Measurements from ENCODE around the gene SLC35F3.
"Not testable (repeated sequence)": the region's sequence is repeated elsewhere in the genome, so short reads cannot be mapped to it uniquely, and the experiment has no call there.

SLC35F3 gene

DNA sequence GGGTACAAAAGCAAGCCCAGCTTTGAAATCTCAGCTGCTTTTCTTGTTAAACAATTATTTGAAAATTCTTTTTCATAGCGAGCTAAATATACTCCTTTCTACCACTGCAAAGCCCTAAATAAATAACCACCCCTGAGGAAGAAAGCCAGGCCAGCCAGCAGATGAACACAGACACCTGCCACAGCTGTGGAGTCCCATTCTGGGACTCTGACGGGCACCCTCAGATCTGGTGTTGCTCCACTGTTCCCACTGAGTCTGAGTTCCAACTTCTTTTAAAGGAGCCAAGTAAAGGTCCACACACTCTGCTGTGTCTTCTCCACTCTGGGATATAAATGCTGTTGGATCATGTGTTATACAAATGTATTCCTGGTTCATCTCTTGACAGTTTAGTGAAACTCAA, 391.1 kb downstream of the SLC35F3 start:
- peaks cover 0 to 21% of the 10 kb centered on the region in 2 donors for H3K27me3 ChIP-seq
- DNase-seq = no peak
- peaks cover 0 to 5% (median 0%) of the 10 kb centered on the region in 3 donors for H3K9me3 ChIP-seq
- H3K27ac ChIP-seq = no peak overlapping the region
- H3K4me3 ChIP-seq = no peak overlapping the region
- TF ChIP-seq, protein P1, sequence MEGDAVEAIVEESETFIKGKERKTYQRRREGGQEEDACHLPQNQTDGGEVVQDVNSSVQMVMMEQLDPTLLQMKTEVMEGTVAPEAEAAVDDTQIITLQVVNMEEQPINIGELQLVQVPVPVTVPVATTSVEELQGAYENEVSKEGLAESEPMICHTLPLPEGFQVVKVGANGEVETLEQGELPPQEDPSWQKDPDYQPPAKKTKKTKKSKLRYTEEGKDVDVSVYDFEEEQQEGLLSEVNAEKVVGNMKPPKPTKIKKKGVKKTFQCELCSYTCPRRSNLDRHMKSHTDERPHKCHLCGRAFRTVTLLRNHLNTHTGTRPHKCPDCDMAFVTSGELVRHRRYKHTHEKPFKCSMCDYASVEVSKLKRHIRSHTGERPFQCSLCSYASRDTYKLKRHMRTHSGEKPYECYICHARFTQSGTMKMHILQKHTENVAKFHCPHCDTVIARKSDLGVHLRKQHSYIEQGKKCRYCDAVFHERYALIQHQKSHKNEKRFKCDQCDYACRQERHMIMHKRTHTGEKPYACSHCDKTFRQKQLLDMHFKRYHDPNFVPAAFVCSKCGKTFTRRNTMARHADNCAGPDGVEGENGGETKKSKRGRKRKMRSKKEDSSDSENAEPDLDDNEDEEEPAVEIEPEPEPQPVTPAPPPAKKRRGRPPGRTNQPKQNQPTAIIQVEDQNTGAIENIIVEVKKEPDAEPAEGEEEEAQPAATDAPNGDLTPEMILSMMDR (IDR thresholded peaks at IDR 0.05) = no peak
- intact Hi-C loops (cut with DNase I; ENCODE audit: low total_unique reads) = no loop called here
- no peaks in the 10 kb centered on the region for H3K36me3 ChIP-seq
- no peaks in the 10 kb centered on the region for H3K4me1 ChIP-seq

DNA sequence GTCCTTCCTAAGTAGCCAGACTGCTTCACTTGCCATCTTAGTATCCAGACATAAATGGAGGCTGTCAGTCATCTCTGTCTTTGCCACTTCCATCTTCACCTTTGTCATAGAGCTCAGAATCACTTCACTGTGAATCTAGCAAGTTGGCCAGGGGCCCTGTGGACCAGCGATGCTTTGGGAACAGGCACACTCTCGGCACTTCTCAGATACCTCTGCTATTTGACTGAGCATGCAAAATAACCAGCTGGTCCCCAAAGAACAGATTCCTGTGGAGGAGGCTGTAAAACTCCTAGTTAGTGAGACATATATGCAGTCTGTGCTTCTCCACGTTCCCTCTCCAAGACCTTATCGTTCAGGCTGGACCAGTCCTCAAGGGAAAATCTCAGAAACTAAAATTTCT, 392.0 kb downstream of the SLC35F3 start:
- no peak overlapping the region for H3K27ac ChIP-seq
- no peak for DNase-seq
- no peaks in the 10 kb centered on the region for H3K36me3 ChIP-seq
- H3K4me1 ChIP-seq = no peaks in the 10 kb centered on the region
- peaks cover 0 to under 1% (median 0%) of the 10 kb centered on the region in 3 donors for H3K9me3 ChIP-seq
- intact Hi-C loops (cut with DNase I; ENCODE audit: low total_unique reads) = no loop called here
- peaks cover 0 to 21% of the 10 kb centered on the region in 2 donors for H3K27me3 ChIP-seq
- TF ChIP-seq, protein P1 (IDR thresholded peaks at IDR 0.05) = no peak
- no peak overlapping the region for H3K4me3 ChIP-seq

DNA sequence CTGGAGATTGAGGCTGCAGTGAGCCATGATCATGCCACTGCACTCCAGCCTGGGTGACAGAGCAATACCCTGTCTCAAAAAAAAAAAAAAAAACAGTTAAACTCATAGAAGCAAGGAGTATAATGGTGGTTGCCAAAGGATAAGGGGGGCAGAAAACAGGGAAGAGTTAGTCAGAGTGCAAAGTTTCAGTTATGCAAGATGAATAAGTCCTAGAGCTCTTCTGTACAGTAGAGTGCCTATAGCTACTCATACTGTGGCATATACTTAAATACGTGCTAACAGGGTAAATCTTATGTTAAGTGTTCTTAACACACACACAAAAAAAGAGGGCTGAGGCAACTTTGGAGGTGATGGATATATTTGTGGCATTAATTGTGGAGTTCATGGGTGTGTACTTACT, 393.2 kb downstream of the SLC35F3 start:
- Histone ChIP-seq H3K4me1 (no peaks in the 10 kb centered on the region), H3K27ac (no peak overlapping the region), H3K9me3 (no peaks in the 10 kb centered on the region), H3K36me3 (no peaks in the 10 kb centered on the region), H3K27me3 (peaks cover 0 to 13% of the 10 kb centered on the region in 2 donors), H3K4me3 (no peak overlapping the region)
- DNase-seq = no peak
- TF ChIP-seq, protein P1 (IDR thresholded peaks at IDR 0.05) = no peak
- intact Hi-C loops (cut with DNase I; ENCODE audit: low total_unique reads) = no loop called here

DNA sequence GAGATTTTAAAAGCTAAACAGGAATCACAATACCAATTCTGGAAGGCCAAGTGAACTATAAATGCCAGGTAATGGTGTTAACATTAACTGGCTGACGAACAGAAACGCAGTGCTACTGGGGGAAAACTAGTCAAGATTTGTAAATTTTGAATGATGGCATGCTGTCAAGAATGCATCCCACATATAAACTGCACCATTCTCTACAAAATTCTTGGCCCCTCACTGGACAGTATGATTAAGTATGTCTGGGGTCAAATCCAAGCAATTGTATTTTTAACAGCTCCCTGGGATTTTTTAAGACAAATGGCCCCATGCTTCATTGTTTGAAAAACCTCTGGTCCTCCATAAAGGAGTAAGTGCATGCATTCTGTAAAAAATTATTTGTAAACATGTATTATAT, 395.6 kb downstream of the SLC35F3 start:
- H3K36me3 ChIP-seq = no peaks in the 10 kb centered on the region
- H3K9me3 ChIP-seq = no peaks in the 10 kb centered on the region
- H3K27me3 ChIP-seq = peaks cover 0 to 10% of the 10 kb centered on the region in 2 donors
- no peak overlapping the region for H3K4me3 ChIP-seq
- H3K4me1 ChIP-seq = no peaks in the 10 kb centered on the region
- no peak for DNase-seq
- TF ChIP-seq, protein P1 (IDR thresholded peaks at IDR 0.05) = no peak
- intact Hi-C loops (cut with DNase I; ENCODE audit: low total_unique reads) = no loop called here
- no peak overlapping the region for H3K27ac ChIP-seq

DNA sequence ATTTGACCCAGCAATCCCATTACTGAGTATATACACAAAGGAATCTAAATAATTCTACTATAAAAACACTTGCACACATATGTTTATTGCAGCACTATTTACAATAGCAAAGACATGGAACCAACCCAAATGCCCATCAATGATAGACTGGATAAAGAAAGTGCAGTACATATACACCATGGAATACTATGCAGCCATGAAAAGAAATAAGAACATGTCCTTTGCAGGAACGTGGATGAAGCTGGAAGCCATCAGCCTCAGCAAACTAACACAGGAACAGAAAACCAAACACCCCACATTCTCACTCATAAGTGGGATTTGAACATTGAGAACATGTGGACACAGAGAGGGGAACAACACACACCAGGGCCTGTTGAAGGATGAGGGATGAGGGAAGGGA, 397.2 kb downstream of the SLC35F3 start:
- H3K36me3 ChIP-seq; H3K4me1 ChIP-seq; H3K9me3 ChIP-seq; H3K27ac ChIP-seq; H3K27me3 ChIP-seq; DNase-seq; intact Hi-C loops (cut with DNase I; ENCODE audit: low total_unique reads); H3K4me3 ChIP-seq: not testable (repeated sequence)

DNA sequence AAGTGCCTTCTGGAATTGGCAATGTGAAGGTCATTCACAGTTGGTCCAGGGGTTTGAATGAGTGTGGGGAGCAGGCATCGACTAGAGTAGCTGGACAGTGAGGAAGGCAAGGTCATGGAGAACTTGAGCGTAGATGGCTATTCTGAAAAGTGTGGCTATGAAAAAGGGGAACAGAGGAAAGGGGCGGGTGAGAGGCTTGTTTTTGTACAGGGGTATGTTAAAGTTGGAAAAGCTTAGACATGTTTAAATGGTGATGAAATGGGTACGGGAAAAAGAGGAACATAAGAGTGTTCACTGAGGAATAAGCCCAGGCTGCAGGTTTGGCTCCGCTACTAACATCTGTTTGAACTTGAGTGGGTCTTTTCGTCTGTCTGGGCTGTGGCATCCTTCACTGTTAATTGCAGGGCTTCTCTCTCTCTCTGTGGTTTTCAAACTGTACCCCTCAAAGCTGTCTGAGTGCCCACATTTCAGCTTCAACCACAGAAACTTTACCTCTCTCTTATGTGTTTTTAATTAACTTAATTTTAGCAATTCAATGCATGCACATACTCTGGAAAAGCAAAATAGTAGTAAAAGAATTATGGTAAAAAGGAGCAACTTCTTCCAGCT, 398.0 kb downstream of the SLC35F3 start:
- Histone ChIP-seq H3K27ac (no peak overlapping the region), H3K4me3 (no peak overlapping the region), H3K36me3 (no peaks in the 10 kb centered on the region), H3K27me3 (no peaks in the 10 kb centered on the region), H3K9me3 (no peaks in the 10 kb centered on the region), H3K4me1 (no peaks in the 10 kb centered on the region)
- intact Hi-C loops (cut with DNase I; ENCODE audit: low total_unique reads) = no loop called here
- TF ChIP-seq, protein P1 (IDR thresholded peaks at IDR 0.05) = no peak
- DNase-seq = no peak
